GM18861 (cell line): ENCODE measurements around the gene PALMD.

Source experiments
- ATAC-seq: cut with Tn5 transposase; IDR thresholded peaks from one replicate; pipeline ENCODE4 v1.9.1; 2021; ENCODE audit not compliant: unreplicated experiment

PALMD gene

GRCh38 chr1:99634971-99635624 is 10.8 kb upstream of the PALMD start:
- no peak for ATAC-seq

- no peak for ATAC-seq
Measured at GRCh38 chr1:99635664-99636063, 10.2 kb upstream of the PALMD start.

- ATAC-seq, result no peak
Measured at GRCh38 chr1:99636647-99637175, 9.2 kb upstream of the PALMD start.

DNA sequence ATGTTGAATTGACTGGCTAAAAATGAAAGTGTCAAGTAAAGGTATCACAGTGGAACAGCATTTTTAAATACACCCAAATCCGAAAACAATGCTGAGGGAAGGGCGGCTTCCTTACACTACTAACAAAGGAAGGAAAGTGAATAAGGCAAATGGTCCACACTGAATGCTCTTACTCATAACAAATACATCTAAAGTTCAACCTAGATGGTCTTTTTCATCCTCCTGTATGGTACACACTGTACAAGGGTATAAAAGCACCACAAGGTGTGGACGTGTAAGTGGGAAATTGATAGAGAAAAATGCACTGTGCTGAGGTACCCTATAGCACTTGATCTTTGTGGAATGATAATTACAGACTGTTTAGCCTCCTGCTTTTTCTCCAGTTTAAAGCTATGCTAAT is 7.1 kb upstream of the PALMD start:
- ATAC-seq, result no peak

DNA sequence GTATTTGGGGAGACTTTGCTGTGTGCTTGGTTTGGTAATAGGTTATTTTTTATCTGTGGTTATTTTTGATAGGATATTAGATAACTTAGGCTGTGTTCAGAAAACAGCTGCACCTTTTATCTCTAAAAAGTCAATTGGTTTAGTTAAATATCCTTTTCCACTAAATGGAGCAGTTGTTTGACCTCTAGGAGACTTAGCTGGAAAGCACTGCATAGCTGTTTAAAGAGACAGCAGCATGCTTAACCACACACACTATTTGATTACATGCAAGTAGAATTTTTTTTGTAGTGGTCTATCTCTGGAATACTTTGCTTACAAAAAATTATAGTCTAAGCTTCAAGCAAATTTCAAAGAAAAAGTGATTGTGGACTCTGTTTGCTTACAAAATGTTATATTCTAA is 6.5 kb upstream of the PALMD start:
- no peak for ATAC-seq

GRCh38 chr1:99639945-99640344 is 6.0 kb upstream of the PALMD start:
- ATAC-seq, result no peak

- no peak for ATAC-seq
Measured at GRCh38 chr1:99640672-99641071, 5.2 kb upstream of the PALMD start.

DNA sequence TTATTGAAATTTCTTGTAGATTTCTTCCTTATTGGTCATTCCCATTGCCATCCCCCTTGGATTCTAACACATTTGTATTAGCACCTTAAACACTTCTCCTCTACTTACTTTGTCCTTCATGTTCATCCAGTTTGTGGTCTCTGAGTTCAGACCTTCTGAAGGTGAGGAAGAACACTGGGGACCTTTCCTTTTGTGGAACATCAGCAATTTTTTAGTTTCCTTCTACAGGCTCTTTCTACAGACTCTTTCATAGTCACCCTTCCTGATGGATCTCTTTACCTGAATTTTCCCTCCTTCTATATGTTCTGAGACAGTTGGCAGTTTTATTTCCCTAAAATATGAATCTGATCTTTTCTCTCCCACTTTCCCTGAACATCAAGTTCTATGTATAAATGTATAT is 4.4 kb upstream of the PALMD start:
- no peak for ATAC-seq

DNA sequence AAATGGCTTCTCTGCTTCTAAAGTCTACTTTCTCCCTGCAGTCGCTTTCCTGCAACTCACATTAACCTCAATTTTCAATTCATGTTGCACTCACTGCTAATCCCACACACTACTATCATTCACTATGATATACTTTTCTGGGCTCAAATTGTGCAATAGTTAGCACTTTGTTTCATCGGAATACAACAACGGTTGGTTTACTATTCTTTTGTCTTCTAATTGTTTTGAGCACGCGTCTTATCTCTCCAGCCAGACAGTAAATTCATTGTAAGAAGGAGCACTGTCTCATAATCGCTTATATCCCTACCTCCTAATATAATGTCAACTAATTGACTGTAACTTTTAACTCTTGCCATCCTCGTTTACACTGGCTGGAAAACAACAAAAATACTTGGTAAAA is 3.9 kb upstream of the PALMD start:
- ATAC-seq, result no peak

DNA sequence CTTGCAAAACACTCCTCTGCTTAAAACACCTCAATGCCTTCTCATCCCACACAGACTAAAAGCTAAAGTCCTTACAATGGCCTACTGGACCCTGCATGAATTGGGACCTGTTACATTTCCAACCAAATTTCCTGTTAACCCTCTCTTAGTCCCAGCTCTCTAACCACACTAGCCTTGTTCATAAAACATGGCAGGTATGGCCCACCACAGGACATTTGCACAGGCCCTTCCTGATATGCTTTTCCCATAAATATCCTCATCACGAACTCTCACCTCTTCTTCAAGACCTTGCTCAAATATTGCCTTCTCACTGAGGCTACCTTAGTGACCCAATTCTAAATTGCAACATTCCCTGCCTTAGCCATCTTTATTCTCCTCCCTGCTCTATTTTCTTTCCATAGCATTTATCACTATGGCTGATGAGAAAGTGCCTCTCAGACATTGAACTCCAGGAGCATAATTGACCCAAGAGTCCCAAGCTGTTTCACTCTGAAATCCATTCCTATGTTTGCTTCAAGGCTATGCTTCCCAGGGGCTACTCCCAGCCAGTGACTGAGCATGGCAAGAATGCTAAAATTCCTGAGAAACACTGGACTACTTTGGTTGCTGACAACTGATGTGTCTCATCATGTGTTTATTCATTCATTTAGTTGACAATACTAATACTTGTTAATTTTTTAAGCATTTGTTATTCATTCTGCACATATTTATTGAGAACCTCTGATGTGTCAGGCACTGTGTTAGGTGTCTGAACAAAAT is 2.7 kb upstream of the PALMD start:
- ATAC-seq, result no peak

GRCh38 chr1:99644279-99645004 is 1.5 kb upstream of the PALMD start:
- no peak for ATAC-seq

GRCh38 chr1:99645203-99645602 is 710 bp upstream of the PALMD start:
- no peak for ATAC-seq

DNA sequence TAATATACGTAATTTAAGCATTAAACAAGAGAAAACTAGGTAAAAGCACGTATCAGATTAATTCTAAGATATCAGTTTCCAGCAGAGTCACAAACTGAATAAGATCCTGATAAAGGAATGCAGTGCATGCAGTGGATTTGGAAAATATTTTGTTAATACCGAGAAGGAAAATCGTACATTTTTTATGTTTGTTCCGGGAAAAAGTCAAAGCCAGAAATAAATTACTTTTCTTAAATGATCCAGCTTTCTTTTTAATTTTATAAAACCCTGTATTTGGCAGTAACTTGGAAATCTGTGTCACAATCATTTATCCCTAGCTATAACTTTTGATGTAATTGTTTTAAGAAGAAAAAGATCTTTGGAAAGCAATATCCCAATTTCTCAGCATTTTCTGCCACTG is 955 bp downstream of the PALMD start:
- no peak for ATAC-seq

DNA sequence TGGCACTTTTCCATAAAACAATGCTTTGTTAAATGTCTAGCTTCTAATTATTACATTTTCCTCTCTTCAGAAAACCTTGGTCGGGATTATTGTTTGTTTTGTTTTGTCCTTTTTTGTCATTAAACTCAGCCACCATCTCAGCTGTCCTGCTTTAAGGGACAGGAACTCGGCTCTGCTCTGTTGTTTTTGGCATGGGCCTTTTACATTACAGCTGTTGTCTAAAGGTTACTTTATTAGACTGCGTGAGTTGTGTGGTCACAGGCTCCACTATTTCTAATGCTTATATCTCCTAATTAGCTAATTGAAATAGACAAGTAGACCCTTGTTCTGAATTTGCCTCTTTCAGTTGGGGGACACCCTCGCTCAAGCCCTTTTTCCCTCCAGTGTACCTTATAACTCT is 1.6 kb downstream of the PALMD start:
- ATAC-seq, result no peak

- ATAC-seq, result no peak
Measured at GRCh38 chr1:99648107-99648506, 2.2 kb downstream of the PALMD start.

DNA sequence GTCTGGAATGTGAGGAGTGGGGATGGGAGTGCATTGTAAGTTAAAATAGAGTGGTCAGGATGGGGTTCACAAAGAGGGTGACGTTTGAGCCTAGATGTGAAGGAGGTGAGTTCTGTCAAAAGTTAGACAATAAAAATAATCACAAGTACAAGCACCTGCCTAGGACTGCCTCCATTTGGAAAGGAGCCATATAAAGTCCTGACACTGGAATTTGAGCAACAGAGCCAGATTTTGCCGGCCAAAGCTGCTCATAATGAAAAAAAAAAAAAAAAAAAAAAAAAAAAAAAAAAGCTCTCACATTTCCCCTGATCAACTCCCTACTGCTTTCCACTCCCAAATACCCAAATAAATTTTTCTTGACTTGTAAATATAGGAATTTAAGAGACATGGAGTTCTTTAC is 4.1 kb downstream of the PALMD start:
- no peak for ATAC-seq

- no peak for ATAC-seq
Measured at GRCh38 chr1:99650773-99651437, 5.0 kb downstream of the PALMD start.

DNA sequence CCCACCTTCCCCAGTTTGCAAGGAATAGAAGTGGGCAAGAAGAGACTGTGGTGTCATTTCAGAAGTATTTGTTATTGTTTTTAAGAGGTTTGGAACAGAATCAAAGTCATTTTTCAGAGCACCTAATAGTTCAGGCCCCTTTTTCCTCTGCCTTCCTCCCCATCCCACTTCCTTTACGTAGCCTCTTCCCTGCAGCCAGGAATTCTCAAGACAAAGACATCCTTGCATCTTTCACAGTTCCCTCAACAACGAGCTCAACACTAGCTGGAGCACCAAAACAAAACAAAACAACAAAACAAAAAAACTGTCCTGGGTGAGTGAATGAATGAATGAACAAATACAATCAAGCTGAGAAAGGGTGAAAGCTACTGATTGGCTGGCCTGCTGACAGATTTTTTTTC is 7.0 kb downstream of the PALMD start:
- ATAC-seq, result no peak

DNA sequence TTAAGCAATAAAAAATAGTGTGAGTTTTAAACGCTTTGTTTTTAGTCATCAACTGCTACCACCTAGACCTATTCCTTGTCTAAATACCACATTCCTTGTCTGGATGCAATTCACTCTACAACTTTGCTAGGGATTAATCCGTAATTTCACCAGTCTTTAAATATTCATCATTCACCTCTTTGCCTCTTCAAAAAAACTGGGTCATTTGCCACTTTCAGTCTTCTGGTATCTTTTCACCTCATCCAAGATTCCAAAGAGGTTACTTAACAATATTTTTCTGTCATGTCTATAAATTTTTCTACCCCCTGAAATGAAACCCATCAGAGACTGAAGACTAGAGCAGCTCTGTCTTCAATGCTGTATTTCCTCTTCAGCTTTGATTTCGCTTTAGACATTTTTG is 9.5 kb downstream of the PALMD start:
- no peak for ATAC-seq

DNA sequence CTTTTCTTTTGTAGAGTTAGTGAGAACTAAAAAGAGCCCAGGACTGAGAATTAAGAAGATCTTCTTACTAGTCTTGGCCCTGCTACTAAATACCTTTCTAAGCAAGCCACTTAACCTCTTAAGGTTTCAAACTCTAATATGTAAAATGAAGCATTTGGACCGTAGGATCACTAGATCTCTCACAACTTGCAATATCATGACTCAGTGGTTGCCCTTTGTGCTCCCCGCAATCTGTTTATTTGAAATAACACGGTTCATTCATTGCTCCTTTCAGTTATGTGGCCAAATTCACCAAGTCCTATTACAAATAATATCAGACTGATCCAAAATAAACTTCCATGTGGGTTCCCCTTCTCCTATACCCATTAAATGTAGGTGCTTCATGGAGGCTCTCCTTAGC is 10.8 kb downstream of the PALMD start:
- ATAC-seq, result no peak

- ATAC-seq, result no peak
Measured at GRCh38 chr1:99657213-99658030, 11.5 kb downstream of the PALMD start.
